Type B pancreatic cell (in vitro differentiated cells): ENCODE data around the gene MSI2. TPM values are rescaled to one million over a fixed set of nuclear protein-coding genes. Genes with fewer than 3 reads are reported as not detected.
A peak's percentile ranks its signal among the peaks of the same experiment; 100 is the strongest.

Experiments used
- DNase-seq: peaks from one replicate; pipeline ENCODE4 v3.0.0; 2021; ENCODE audit warnings: mixed read lengths; ENCODE audit not compliant: unreplicated experiment; ENCODE audit errors: extremely low spot score
- H3K27ac Mint-ChIP-seq: 2 replicates; pipeline ENCODE4 v1.8.0; 2021; ENCODE audit warnings: mild to moderate bottlenecking, mixed read lengths
- H3K27me3 Mint-ChIP-seq: 2 replicates; pipeline ENCODE4 v1.8.0; 2021; ENCODE audit warnings: mixed read lengths
- H3K36me3 Mint-ChIP-seq: 2 replicates; pipeline ENCODE4 v1.8.0; 2021; ENCODE audit warnings: mixed read lengths
- H3K4me1 Mint-ChIP-seq: one replicate; pipeline ENCODE4 v1.8.0; 2021; ENCODE audit warnings: mixed read lengths; ENCODE audit not compliant: unreplicated experiment
- H3K4me3 Mint-ChIP-seq: 2 replicates; pipeline ENCODE4 v1.8.0; 2021; ENCODE audit warnings: mild to moderate bottlenecking, mixed read lengths
- H3K9me3 Mint-ChIP-seq: 2 replicates; pipeline ENCODE4 v1.8.0; 2021; ENCODE audit warnings: mixed read lengths
- total RNA-seq: library from RNA; stranded (reverse); gene quantifications from 2 replicates; pipeline ENCODE4 v1.2.1, GENCODE V29; 2021; ENCODE audit warnings: low replicate concordance
- TF ChIP-seq, protein P1 (sequence below): fragments of 200-600 bp; sonication (generic); conservative IDR thresholded peaks from 2 replicates; pipeline ENCODE4 v1.5.0; 2021; ENCODE audit warnings: antibody characterized with exemption, mild to moderate bottlenecking

MSI2 gene
- total RNA-seq, 1 donor from 2014 or later = 158 TPM

DNA sequence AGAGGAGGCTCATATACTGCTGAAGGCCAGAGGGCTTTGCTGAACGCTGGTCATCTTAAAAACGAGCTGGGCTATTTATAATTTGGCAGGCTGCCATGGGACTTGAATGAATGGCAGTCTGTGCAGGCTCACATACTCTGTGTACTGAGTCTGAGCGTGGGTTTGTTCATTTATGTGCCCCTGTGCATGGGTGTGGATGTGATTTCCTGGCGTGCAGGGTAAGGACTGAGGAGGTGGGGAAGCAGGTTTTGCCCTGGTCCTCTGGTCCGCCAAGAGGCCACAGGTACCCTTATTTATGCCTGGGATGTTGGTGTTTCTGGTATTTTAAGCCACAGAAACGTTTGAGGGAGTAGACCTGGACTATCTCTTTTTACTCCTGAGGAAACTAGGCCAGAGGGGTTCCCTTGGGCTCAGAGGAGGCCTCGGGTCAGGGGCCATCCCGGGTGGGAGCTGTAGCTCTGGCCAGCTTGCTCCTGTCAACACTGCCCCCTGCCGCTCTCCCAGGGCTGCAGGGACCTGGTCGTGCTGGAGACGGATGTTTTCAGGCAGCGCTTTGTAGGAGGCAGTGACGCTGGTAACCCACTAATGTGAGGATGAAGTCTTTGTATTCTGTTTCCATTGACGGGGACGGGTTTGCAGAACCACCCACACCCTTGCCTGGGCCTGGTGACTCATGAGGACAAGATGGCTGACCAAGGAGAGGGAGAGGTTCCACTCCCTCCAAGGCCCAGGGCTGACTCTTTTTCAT lies 184.4 kb downstream of the MSI2 start:
- Mint-ChIP-seq H3K27me3 (no peaks in the 10 kb centered on the region), H3K9me3 (no peaks in the 10 kb centered on the region), H3K27ac (peak overlapping the region; percentile 89), H3K4me3 (peak overlapping the region; percentile 67), H3K36me3 (peaks cover 13% of the 10 kb centered on the region), H3K4me1 (peaks cover 68% of the 10 kb centered on the region)
- TF ChIP-seq, protein P1, sequence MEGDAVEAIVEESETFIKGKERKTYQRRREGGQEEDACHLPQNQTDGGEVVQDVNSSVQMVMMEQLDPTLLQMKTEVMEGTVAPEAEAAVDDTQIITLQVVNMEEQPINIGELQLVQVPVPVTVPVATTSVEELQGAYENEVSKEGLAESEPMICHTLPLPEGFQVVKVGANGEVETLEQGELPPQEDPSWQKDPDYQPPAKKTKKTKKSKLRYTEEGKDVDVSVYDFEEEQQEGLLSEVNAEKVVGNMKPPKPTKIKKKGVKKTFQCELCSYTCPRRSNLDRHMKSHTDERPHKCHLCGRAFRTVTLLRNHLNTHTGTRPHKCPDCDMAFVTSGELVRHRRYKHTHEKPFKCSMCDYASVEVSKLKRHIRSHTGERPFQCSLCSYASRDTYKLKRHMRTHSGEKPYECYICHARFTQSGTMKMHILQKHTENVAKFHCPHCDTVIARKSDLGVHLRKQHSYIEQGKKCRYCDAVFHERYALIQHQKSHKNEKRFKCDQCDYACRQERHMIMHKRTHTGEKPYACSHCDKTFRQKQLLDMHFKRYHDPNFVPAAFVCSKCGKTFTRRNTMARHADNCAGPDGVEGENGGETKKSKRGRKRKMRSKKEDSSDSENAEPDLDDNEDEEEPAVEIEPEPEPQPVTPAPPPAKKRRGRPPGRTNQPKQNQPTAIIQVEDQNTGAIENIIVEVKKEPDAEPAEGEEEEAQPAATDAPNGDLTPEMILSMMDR = peak; percentile 74
- DNase-seq = no peak

DNA sequence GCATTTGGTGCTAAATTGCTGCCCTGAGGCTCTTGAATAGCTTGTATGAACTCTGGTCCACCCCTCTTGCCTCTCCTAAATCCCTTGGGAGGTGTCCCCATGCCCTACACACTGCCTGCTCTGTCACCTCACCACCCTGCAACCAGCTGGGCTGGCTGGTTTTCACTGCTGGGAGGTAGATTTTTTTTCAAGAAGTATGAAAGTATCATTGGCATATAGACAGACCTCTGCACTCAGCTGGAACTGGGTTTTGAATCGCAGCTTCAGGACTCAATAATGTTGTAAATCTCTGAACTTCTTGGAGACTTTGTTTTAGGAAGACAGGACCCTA lies 184.9 kb downstream of the MSI2 start:
- peaks cover 9% of the 10 kb centered on the region for H3K36me3 Mint-ChIP-seq
- H3K4me1 Mint-ChIP-seq = peaks cover 68% of the 10 kb centered on the region
- no peaks in the 10 kb centered on the region for H3K27me3 Mint-ChIP-seq
- H3K4me3 Mint-ChIP-seq = peak overlapping the region; percentile 54
- peak overlapping the region; percentile 89 for H3K27ac Mint-ChIP-seq
- TF ChIP-seq, protein P1 = no peak
- H3K9me3 Mint-ChIP-seq = no peaks in the 10 kb centered on the region
- no peak for DNase-seq

DNA sequence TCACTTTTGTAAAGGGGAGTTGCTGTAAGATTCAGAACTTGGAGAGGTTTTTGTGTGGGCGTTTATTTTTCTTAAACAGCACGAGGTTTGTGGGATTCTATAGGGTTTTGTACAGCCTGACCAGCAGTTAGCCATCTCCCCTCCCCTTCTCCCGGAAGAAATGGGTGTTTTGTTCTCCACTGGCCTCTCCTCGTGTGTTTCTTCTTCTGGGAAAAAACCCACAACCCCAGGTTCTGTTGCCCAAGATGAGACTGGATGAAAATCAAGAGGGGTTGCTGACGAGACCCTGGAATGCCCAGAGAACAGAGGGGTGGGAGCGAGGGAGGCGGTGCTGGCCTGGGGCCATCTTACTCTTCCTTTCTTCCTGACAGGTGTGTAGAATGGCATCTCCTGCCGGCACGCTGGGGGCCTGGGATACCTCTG lies 186.1 kb downstream of the MSI2 start:
- no peaks in the 10 kb centered on the region for H3K9me3 Mint-ChIP-seq
- peaks cover 3% of the 10 kb centered on the region for H3K36me3 Mint-ChIP-seq
- DNase-seq = no peak
- H3K4me1 Mint-ChIP-seq = peaks cover 66% of the 10 kb centered on the region
- H3K27ac Mint-ChIP-seq = no peak overlapping the region
- H3K4me3 Mint-ChIP-seq = peak overlapping the region; percentile 19
- no peaks in the 10 kb centered on the region for H3K27me3 Mint-ChIP-seq
- TF ChIP-seq, protein P1 = no peak

DNA sequence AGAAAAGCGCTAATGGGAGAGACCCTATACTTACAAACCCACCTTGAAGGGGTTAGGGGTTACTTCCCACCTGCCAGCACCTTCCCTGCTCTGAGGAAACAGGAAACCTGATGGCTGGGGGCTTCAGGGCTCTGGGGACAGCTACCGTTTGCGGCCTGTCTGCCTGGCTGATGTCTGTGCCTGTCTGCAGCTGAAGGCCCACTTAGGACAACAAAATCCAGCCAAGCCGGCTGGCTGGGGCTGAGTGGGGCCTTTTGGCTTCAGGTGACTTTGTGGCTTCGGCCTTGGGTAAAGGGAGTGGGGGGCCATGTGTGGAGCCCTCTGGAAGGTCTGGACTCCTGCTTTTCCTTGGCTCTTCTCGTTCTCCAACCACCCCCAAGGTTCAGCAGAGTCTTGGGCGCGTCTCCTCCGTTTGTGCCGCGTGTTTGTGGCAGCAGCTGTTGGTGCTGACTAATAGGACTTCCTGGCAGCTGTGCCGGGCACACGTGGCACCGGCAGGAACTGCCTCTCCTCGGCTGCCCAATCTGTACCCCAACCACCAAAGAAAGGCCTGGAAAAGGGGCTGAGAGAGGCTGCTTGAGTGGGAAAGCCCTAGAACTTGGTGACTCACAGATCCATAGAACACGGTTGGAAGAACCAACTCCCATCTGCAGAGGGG lies 186.7 kb downstream of the MSI2 start:
- peaks cover 4% of the 10 kb centered on the region for H3K36me3 Mint-ChIP-seq
- H3K4me1 Mint-ChIP-seq = peaks cover 66% of the 10 kb centered on the region
- no peak for DNase-seq
- H3K4me3 Mint-ChIP-seq = no peak overlapping the region
- no peak overlapping the region for H3K27ac Mint-ChIP-seq
- H3K9me3 Mint-ChIP-seq = no peaks in the 10 kb centered on the region
- TF ChIP-seq, protein P1 = no peak
- H3K27me3 Mint-ChIP-seq = no peaks in the 10 kb centered on the region

DNA sequence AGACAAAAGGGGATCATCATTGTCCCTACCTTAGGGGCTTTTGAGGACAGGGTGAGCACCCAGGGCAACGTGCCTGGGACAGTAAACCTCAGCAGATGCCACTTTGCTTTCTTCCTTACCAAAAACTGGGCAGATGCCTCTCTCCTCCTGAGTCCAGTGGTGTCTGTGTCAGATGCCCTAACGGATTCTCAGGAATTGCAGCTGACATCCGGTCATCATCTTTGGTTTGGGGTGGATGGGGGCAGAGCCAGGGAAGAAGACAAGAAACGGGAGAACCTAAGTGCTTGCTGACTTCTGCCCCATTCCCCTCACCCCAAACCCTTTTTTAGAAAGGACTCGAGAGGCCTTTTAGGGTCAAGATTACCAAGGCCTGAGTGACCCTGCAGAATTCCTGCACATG lies 187.5 kb downstream of the MSI2 start:
- Mint-ChIP-seq H3K27me3 (no peaks in the 10 kb centered on the region), H3K9me3 (no peaks in the 10 kb centered on the region), H3K4me3 (no peak overlapping the region), H3K4me1 (peaks cover 68% of the 10 kb centered on the region), H3K27ac (no peak overlapping the region), H3K36me3 (peaks cover 7% of the 10 kb centered on the region)
- TF ChIP-seq, protein P1 = no peak
- DNase-seq = no peak
